HG03066 (cell line): ENCODE data around the gene ATPAF1.

Source experiments
- ATAC-seq: cut with Tn5 transposase; IDR thresholded peaks from one replicate; pipeline ENCODE4 v1.9.1; 2021; ENCODE audit warnings: low read depth; ENCODE audit not compliant: unreplicated experiment

ATPAF1 gene

DNA sequence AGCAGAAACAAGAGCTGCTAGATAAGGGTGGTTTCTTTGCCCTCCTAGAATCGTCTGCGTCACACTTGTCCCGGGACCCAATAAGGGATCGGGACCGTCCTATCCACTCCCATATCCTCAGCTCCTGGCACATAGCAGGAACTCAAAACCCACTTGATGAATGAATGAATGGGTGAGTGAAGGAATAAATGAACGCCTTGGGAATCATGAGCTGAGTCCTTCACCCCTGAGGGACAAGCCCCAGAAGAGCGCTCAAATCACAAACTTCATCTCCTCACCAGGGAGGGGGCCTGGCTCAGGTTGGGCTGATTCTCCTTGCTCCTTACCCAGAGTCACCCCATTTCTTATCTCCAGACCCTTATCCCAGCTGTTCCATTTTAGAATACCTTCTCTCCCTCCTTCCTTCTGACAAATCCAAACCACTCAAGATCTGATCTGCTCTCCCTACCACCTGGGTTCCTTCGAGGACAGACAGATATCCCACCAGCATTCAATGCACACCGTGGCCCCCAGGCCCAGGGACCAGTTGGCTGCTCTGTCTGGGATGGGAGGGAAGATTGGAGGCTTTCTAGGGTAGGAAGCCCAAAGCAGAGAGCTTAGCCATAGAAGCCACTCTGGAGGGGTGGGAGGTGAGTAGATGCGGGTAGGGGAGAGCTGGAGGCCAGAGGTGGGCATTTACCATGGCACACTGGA, 50.9 kb downstream of the ATPAF1 start:
- ATAC-seq: no peak

DNA sequence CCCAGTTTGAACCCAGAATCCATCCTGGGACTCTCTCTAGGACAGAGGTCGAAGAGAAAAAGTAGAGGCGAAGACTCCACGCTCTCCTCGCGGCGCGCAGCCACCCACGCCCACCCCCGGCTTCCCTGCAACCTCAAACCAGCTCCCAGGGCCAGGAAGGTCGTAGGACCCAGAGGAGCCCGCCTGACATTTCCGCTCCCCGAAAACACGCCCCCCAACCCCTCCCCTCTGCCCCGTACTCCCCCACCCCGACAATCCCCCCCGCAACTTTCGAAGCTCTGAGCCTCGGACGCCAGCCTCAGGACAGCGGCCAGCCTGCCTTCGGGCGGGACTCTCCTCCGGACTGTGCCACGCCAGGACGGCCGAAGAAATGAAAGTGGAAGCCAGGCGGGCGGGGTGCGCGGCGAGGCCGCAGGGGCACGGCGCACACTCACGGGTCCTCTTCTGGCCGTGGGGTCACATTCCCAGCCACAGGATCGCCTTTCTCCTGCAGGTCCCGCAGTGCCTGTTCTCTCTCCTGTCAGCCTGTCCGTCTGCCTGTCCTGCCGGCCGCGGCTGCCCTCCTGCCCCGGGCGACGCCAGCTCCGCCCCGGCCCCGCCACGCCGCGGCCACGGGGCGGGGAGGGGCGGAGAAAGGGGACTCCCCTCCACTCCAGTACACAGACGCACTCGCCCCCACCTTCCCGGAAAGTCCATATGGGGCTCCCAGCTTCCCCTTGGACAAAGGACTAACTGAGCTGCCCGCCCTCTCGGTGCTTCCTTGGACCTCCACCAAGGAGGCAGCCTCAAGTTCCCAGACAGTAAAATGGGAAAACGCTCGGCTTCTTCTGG, 51.7 kb downstream of the ATPAF1 start, which contains the start of gene MOB3C:
MOB3C (minus strand) TSS at position 535 of the 831 bp plus-strand sequence. CDS start 3,490 bp downstream, outside the sequence.
- ATAC-seq: peak; percentile 59

DNA sequence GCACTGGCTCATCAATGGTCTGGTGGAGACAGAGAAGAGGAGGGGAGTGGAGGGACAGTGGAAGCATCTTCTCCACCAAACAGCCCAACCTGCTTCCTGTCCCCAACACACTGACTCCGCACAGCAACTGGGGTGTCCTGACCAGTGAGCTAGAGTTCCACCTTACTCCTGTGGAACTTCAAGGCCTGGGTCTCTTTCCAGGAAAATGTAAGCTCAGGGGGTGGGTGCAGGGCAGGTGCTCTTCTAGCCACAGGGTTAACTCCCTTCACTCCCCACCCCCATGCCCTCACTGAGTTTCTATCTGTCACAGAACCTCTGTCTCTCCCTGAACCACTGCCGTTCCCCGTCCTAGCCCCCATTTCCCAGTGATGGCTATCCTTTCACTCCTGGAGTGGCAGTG, 52.4 kb downstream of the ATPAF1 start:
- ATAC-seq: peak; percentile 8

DNA sequence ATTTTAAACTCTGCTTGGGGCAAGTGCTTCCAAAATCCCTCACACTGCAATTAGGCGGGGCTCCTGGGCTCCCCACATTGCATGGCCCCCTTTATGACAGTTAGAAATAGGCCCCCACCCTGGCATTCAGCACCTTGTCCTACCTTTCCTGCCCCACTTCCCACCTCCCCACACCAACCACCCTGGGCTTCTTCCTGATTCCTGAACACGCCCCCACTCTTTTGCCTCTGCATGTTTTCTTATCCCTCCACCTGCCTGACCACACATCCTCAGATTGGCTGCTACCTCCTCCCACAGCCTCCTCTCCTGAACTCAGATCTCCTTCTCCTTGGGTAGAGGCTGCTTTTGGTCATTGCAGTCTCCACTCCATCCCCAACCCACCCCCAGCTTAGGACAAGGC, 53.1 kb downstream of the ATPAF1 start:
- no peak for ATAC-seq

DNA sequence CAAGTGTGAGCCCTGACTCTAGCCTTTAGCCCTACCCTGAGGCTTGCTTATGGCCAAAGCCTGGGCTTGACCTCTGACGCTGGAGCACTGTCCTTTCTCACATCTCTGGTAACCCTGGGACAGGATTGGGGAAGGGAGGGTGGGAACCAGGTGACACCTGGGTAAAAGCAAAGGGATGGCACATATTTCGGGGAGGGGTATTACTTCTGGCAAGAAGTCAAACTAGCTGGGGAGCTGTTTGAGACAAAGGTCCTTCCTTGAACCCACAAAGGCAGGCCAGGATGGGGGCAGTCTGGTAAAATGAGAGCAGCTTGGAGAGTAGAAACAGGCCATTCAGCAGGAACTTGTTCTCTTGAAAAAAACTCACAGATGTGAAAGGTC, 53.6 kb downstream of the ATPAF1 start:
- no peak for ATAC-seq

DNA sequence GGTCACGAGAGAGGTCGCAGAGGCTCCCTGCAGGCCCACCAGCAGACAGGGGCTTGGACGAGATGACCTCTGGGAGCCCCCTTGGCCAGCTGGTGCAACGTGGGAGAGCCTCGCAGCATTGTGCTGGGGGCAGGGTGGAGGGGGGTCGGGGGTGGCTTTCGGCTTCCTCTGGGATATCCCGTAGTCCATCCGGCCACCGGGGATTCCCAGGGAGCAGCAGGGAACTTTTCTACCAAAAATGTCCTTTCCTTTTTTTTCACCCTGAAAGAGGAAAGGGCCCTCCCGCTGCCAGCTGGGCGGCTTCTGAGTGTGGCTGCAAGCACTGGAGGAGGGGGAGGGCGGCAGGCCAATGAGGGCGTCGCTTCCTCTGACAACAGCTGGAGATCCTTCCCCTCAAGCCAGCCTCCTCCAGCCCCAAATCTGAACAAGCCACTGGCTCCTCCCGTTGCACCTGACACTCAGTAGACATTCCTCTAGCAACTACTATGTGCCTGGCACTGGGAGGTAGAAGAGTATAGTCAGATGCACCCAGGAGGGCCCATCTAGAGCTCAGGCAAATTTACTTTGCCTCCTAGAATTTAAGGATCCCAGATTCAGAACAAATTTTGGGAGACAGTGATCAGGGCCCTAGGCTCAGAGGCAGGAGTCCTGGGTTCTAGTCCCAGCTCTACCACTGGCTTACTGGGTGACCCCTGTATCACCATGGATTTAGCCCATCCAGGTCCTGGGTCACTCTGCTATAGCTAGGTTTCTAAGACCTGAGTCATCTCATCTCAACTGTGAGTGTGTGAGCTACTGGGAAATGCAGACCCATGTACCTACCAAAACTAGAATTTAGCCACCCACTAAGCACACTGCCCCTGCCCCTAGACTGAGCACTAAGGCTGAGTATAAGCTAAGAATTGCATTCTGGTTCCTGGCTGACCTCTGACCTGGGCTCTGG, 54.2 kb downstream of the ATPAF1 start:
- peak; percentile 61 for ATAC-seq

DNA sequence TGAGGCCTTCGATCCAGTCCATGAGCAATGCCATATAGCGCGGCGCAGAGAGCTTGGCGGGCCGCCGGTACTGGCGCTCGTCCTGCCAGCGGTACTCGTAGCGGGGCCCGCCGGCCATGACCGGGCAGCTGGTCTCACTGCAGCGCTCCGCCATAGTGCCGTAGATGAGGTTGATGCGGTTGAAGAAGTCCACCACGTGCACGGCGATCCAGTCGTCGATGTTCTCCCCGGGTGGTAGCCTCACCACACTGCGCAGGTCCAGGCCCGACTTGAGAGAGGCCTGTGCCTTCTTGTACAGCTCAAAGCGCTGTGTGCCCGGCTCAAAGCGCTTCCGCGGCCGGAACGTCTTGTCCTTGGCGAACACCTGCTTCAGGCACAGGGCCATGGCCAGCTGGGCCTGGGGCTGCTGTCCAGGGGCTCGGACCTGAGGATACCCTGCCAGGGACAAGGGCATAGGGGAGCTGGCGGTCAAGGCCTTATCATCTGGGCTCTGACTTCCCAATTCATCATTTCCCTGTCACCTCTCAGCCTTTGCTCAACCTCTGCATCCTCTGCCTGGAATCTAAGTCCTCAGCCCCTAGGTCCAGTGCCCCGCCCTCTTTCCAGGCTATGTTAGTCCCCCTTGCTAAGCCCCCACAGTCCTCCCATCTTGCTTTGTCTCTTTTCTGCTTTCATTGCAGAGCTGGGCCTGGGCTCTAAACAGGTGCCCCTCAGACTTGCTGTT, 55.1 kb downstream of the ATPAF1 start:
- ATAC-seq: no peak

DNA sequence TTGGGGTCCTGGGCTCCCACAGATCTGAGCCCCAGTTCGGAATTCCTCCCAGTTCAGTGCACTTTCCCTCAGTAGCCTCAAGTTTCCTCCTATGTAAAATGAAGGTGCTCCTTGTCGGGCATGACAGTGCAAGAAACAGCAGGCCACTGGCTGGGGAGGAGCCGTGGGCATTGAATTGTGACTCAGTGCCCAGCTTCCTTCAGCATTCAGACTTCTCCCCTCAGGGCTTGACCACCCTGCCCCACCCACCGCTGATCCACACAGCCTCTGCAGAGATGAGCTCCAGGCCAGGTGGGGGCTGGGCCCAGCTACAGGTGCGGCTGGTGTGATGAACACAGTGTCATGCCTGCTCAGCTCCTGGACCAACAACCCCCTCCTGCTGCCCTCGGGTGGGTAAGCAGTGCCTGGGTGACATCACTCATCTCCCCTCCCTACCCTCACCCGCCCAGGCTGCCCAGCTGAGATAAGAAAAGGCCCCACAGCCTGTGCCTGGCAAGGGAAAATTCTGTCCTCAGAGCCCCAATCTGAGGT, 56.4 kb downstream of the ATPAF1 start:
- ATAC-seq: no peak

DNA sequence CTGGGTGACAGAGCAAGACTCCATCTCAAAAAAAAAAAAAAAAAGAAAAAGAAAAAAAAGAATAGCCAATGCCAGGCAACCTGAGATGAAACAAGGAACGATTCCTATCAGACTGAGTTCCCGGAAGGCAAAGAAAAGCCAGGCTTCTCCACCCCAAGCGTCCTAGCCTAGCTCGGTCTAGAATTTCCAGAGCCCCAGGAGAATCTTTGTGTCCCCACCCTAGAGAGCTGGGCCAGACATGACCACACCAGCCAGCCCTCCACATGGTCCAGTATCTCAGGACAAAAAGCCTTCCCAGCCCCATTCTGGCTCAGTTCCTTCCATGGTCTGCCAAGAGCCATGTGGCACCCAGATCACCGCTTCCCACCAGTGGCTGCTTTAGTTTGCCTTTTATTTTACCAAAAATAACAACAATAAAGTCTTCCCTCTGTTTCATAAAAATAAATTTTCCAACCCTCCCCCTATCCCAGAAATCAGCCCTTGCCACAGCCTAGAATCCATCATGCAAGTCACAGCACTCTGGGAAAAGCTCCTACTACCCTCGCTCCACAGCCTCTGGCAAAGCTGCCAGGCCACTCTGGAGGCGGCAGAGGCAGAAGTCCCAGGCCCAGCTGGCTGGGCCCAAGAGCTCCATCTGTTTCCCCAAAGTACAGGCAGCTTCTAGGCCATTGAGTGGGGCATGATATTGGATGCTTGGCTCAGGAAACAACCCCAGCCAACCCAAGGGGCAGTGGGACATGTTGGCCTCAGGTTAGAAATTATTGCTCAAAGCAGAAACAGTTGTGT, 60.6 kb downstream of the ATPAF1 start:
- ATAC-seq: no peak

DNA sequence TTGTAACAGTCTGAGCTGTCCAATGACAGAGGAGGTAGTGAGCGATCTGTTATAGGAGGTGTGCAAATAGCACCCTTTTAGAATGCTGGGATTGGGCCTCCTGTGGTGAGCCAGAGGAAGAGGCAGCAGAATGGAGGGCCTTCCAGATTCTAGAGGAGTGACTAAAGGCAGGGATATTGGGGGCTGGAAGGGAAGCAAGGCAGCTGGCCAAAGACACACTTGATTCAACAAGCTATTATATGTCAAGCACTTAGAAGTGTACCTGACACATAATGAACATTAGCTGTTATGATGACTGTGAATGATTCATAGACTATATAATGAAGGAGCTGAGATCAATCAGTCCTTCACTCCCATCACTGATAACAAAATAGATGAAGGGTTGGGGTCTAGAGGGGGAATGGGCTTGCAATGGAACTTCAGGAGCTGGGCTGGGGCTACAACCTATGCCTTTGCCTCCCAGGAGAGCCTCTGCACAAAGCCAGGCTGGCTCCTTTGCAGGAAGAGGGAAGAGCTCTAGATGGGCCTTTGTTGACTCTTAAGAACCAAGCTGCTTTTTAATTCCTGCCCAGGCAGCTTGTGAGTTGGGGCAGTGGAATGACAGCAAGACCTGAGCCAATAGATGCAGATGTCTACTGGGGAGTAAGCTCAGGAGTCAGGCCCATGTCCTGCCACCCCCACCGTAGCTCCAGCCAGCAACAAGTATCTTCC, 61.8 kb downstream of the ATPAF1 start:
- ATAC-seq: no peak

DNA sequence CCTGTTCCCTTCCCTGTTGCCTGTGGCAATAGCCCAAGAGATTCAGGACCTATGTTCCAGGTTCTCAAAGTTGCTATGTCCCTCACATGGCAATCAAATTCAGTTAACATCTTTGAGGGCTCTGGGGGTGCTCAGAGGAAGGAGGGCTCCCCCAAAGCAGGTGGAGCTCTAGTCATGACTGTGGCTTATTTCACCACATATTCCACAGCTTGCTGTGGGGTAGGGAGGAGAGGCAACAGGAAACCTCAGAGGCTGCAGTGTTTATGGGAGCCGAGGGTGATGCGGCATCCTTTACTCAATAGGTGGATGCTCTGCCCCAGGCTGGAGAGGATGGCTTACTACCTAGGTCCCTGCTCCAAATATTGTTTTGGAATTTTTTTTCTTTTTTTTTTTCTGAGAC, 62.9 kb downstream of the ATPAF1 start:
- no peak for ATAC-seq

DNA sequence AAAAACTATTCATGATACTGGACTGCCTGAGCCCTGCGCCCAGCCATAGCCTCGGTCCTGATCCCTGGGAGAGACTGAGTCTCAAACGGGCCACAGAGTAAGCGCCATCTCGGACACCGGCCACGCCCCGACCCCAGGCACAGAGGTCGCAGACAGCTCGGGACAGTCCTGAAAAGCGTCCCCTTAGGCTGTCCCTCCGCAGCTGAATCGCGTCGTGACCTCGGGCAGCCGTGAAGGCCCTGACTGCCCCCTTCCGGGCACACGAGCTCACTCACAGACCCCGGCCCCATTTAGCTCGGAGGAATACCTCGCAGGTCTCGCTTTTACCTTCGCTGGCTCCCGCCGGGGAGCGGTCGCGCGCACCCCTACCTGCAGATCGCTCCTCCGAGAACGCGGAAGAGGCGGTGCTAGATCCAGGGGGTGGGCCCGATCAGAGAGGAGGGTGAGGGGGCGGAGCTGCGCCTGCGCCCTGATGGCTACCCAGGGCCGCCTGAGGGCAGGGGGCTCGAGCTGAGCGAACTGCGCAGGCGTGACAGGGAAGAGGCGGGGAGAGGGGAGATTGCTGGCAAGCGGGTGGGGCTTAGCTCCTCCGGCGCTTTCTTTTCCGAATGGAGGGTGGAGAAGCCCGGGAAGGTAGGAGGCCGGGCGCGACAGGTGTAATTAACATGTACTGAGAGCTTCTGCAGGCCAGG, 64.2 kb downstream of the ATPAF1 start, which contains the start of gene MKNK1:
MKNK1 (minus strand) TSS at position 411 of the 692 bp plus-strand sequence. CDS start 20,941 bp downstream, outside the sequence.
- peak; percentile 90 for ATAC-seq

DNA sequence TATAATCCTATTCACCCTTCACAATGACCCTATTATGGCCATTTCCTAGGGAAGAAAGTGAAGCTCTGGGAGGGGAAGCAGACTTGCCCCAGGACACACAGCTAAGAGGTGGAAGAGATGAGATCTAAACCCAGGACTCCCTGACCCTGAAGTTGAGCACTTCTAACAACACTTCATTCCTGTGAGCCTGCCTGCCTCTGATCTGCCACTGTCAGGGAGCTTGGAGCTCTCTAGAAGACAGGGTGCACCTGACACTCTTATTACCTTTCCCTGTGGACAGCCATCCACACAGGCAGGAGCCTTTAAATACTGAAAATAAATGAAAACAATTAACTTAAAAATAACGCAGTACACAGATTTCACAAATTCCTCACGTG, 64.7 kb downstream of the ATPAF1 start:
- ATAC-seq: peak; percentile 8

DNA sequence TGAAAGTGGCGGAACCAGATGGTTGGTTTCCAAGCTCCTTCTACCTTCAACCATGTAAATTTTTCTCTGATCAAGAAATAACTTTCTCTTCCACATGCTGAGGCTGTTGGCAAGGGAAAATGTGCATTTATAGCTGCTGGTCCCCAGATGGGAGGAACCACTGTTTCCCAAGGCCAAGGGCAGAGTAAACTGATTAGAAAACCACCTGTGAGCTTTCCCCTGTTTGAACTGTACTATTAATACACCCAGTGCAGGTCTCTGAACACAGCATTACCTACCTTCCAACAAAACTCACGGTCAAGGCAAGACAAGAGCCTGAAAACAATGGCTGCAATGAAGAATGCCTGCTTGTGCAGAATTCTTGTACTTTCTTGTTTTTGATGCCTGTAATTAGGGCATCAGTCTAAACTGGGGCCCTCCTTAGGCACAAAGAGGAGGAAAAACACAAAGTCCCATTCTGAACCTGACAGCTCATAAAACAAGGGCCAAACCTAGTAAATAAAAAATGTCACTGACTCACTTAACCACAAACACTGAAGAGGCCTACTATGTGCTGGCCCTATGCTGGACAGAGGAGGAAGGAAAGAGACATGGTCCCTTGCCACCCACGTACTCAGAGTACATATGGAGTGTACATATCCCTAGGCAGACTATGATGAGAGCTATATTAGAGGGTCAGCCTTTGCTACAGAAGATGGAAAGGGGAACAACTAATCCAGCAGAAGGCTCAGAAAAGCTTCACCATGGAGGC, 66.7 kb downstream of the ATPAF1 start:
- ATAC-seq: no peak

DNA sequence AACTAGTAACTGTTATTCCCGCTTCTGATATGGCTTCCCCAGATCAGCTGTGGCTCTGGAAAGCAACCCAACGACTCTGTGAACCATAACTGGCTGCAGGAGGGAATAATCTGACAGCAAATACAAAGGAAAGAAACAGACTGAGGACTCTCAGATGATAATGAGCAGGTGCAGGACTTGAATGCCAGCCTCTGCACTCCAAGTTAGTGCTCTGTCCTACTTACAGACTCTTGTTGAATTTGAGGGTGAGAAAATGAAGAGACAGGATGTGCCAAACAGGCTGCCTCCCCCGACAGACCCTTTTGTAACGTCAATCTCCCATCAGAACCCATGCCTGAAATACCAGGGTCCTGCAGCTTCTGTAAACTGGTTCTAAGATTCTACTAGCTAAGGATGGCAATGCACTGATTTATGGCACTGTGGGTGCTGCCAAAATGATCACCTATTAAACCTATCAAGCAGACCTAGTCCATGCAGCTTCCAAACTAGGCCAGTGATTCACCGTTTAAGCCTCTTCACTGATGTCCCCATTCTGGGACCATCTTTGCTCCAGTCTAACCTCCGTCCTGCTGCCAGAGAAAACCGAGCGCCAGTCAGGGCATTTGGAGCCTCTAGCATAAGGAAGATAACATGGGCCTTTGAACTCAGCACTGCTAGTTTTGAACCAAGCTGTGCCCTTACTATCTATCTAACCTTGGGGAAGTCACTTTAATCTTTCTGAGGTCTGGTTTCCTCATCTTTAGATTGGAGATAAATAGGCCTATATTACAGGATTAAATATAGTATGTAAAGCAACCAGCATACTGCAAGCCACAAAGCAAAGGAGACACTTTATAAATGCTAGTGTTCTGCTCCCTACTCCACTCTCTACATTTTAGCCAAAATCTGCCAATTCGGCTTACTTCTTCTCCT, 68.8 kb downstream of the ATPAF1 start:
- ATAC-seq: no peak

DNA sequence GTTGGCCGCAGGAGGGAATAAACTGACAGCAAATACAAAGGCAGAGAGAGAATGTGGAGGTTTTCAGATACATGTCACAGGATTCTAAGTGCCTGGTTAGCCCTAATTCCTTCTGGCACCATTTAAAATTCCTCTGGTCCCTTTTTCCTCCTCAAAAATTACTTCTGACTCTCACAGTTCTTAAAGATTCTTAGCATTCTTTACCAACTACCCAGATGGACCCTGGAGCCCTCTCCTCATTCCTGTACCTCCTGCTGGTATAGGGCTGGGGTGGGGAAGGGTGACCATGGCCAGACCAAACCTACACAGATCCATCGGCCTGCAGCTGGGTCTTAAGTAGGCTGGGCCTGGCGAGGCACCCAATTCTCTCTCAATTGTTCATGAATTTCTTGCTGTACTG, 71.3 kb downstream of the ATPAF1 start:
- ATAC-seq: no peak
